GM19452 (cell line): ENCODE measurements around the gene UPK1B.

Experiments used
- ATAC-seq: cut with Tn5 transposase; IDR thresholded peaks from one replicate; pipeline ENCODE4 v1.9.1; 2021; ENCODE audit not compliant: unreplicated experiment

Gene UPK1B

GRCh38 chr3:119245778-119246177, 72.4 kb downstream of the UPK1B start:
- no peak for ATAC-seq
